GM18508 (cell line): Measurements from ENCODE around the gene TNFRSF17.
A peak's percentile ranks its signal among the peaks of the same experiment; 100 is the strongest.
"Not testable (repeated sequence)": the region's sequence is repeated elsewhere in the genome, so short reads cannot be mapped to it uniquely, and the experiment has no call there.

Experiments used
- ATAC-seq: cut with Tn5 transposase; IDR thresholded peaks from one replicate; pipeline ENCODE4 v1.9.1; 2021; ENCODE audit warnings: moderate number of reproducible peaks; ENCODE audit not compliant: insufficient read depth, unreplicated experiment

TNFRSF17 gene

GRCh38 chr16:11968577-11968976 lies 3.6 kb downstream of the TNFRSF17 start:
- ATAC-seq: no peak

DNA sequence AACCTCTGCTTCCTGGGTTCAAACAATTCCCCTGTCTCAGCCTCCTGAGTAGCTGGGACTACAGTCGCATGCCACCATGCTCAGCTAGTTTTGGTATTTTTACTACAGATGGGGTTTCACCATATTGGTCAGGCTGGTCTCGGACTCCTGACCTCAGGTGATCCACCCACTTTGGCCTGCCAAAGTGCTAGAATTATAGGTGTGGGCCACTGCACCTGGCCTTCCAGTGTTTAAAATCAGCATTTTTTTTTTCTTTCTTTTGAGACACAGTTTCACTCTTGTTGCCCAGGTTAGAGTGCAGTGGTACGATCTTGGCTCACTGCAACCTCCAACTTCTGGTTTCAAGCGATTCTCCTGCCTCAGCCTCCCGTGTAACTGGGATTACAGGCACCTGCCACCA lies 5.3 kb downstream of the TNFRSF17 start:
- not testable (repeated sequence) for ATAC-seq

- no peak for ATAC-seq
These were observed 7.1 kb downstream of the TNFRSF17 start for GRCh38 chr16:11972128-11972527.

DNA sequence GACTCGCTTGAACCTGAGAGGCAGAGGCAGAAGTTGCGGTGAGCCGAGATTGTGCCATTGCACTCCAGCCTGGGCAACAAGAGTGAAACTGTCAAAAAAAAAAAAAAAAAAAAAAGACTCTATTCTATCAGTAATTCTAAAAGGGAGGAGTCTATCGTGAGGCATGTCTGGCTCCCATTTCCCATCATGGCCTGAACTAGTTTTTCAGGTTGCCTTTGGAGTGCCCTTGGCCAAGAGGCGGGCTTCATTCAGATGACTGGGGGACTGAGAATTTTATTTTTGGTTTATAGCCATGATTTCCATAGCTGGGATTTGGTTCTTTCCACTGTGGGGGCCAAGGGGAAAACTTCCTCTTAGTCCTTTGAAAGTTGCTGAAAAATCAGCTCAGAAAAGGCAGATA lies 8.1 kb downstream of the TNFRSF17 start:
- ATAC-seq: no peak

DNA sequence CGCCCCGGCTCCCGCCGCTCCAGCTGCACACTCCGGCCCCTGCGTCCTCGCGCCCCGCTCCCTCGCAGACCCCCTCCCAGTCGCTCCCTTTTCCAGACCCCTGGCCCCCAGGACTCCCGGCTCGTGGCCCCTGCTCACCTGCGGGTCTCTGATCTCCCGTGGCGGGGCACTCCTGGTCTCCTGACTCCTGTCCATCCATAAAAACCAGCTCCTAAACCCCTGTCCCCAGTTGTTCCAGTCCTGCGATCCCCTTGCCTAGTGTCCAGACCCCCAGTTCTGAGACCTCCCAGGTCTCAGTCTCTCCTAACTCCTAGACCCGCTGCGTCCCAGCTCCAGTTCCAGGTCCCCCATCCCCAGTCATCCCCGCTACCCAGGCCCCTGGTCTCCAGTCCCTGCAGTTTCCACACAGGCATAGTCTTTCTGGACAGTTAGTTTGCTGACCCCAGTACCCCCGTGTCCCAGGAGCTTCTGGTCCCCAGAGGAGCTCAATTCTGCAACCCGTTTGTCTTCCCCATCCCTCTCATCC lies 11.9 kb downstream of the TNFRSF17 start:
- no peak for ATAC-seq

- ATAC-seq: no peak
These were observed 12.5 kb downstream of the TNFRSF17 start for GRCh38 chr16:11977376-11978041.

DNA sequence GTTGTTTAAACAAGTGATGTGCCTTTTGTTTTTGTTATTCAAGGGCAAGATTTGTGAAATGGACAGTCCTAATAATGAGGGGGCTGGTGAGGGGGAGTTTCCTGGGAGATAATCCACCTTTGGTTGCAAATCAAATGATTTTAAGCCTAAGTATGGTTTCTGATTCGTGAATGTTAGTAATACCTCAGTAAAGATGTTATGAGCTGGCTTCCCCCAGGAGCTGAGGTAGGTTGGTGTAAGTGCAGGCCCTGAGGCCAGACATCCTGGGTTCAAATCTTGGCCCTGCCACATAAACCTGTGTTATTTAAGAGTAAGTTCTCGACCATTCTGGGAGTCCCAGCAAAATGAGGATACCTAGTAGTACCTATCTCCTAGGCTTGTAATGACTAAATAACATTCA lies 13.1 kb downstream of the TNFRSF17 start:
- ATAC-seq: no peak

DNA sequence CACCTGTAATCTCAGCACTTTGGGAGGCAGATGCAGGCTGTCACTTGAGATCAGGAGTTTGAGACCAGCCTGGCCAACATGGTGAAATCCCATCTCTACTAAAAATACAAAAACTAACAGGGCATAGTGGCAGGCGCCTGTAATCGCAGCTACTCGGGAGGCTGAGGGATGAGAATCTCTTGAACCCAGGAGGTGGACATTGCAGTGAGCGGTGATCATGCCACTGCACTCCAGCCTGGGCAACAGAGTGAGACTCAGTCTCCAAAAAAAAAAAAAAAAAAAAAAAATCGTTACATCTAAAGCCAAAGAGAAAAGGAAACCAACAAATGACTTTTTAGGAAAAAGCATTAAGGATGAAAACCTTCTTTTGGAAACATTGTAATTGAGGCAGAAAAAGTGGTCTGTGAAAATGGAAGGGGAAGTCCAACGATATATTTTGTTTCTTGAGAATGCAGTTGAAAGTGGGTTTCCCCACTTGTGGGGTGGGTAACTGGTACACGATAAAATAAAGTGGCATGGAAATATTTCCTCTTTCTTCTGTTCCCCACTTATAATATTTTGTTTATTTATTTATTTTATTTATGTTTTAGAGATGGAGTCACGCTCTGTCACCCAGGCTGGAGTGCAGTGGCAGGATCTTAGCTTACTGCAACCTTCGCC lies 14.1 kb downstream of the TNFRSF17 start:
- ATAC-seq: no peak

DNA sequence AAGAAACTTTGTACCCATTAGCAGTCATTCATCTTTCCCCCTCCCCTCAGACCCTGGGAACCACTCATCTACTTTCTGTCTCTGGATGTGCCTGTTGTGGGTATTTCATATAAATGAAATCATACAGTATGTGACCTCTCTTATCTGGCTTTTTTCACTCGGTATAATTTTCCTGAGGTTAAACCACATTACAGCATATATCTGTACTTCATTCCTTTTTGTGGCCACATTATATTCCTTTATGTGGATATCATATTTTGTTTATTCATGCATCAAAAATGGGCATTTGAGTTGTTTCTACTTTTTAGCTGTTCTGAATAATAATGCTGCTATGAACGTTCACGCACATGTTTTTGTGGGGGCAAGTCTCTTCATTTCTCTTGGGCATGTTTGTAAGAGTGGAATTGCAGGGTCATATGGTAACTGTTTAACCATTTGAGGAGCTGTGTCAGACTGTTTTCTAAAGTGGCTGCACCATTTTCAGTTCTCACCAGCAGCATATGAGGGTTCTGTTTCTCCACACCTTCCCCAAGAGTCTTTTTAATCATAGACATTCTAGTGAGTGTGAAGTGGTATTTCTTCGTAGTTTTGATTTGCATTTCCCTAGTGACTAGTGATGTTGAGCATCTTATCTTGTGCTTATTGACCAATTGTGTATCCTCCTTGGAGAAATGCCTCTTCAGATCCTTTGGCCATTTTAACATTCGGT lies 15.3 kb downstream of the TNFRSF17 start:
- no peak for ATAC-seq

DNA sequence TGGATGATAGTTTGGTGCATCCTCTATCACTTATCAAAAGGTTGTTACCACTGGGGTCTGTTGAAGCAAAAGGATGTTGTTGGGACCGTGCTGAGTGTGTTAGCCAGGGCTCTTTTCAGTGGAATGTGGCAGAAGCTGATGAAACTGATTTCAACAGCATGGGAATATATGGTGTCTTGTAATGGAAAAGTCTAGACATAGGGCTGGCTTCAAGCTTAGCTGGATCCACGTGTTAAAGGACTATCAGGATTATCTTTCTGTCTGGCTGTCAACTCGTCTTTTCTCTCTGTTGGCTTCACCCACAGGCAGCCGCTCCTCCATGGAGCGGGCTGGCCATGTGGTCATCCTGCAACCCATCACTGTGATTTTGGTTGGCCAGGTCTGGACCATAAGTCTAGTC lies 20.2 kb downstream of the TNFRSF17 start:
- no peak for ATAC-seq

- ATAC-seq: no peak
These were observed 21.6 kb downstream of the TNFRSF17 start for GRCh38 chr16:11986521-11987057.

- ATAC-seq: no peak
These were observed 23.4 kb downstream of the TNFRSF17 start for GRCh38 chr16:11988258-11988978.

GRCh38 chr16:11990702-11991390 lies 25.8 kb downstream of the TNFRSF17 start:
- peak; percentile 51 for ATAC-seq

DNA sequence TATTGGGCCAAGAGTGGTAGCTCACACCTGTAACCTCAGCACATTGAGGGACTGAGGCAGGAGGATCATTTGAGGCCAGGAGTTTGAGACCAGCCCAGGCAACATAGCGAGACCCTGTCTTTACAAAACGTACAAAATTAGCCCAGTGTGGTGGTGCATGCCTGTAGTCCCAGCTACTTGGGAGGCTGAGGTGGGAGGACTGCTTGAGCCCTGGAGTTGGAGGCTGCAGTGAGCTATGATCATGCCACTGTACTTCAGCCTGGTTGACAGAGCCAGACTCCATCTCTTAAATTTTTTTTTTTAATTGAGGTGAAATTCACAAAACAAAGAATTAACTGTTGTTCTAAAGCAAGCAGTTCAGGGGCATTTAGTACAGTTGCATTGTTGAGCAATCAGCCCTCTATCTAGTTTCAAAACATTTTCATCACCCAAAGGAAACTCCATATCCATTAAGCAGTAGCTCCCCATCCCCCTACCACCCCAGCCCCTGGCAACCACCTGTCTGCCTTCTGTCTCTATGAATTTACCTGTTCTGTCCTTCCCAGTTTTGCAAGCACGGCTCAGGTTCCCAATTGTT lies 27.1 kb downstream of the TNFRSF17 start:
- no peak for ATAC-seq

GRCh38 chr16:11992586-11993524 lies 27.8 kb downstream of the TNFRSF17 start:
- ATAC-seq: no peak

DNA sequence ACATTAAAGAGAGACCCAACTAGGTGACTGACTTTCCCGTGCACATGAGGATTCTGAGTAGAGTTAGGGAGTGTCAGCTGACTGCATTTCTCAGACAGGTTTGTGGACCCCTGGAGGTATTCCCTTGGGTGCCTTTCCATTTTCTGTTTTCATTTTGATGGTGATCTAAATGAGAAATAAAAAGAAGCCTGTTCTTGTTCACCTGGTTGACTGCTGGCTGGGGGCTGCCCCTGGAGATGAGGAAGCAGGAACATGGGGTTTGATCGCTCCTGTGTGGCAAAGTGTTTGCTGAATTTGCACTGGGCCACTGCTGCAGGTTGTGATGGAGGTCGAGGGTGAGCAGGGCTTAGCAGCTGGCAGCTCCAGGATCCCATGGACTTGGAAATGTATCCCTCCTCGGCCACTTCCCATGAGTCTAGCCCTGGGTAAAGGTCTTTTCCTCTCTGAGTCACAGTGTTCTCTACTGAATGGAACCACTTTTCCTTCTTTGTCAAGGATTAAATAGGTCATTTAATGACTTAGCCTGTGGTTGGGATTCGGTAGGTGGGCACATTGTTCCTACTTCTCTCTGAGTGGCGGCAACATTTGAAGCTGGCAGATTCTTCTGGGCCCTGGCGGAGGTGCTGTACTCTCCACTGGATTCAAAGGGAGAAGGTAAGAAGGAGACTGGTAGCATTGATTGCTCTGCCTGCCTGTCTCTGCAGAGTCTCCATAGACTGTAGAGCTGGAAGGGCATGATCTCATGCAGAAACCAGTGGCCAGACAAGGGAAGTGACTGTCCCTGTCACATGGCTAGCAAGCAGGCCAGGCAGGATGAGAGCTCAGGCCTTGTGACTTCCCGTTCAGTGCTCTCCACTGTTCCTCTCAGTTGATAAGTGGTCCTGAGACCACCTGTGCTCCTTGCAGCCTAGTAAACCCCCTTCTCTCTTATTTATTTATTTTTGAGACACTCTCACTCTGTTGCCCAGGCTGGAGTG lies 29.4 kb downstream of the TNFRSF17 start:
- no peak for ATAC-seq
